PFSK-1 (cell line): ENCODE data around the gene MAPT.

ENCODE experiments used
- POLR2AphosphoS5 ChIP-seq: IDR thresholded peaks from 2 replicates; pipeline ENCODE4 v1.6.1; 2012; ENCODE audit warnings: low read depth, mild to moderate bottlenecking, control low read depth, low read length, moderate library complexity
- TAF1 ChIP-seq: IDR thresholded peaks from 2 replicates; pipeline ENCODE4 v1.6.1; 2012; ENCODE audit warnings: low read length, control low read depth, borderline replicate concordance; ENCODE audit not compliant: insufficient read depth

DNA sequence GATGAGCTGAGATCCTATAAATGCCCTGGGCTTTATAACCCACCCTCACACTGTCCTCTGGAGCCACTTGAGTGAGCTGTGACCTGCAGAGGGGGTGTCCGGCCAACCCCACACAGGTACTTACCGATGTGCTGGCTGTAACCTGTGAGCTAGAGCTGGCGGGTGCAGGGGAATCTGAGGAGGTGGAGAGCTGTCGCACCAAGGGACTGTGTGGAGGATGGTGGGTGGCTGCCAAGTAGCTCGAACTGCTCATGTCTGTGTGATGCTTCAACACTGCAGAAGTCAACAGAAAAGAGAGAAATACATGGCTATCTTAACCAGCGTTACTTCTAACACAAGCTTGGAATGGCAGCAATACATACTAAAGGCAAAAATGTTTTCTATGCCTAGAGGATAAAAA lies 144.1 kb downstream of the MAPT start:
- TF ChIP-seq POLR2AphosphoS5 (no peak), TAF1 (no peak)
